ENCODE data around the gene PLD3. TPM values are rescaled to one million over a fixed set of nuclear protein-coding genes. Genes with fewer than 3 reads are reported as not detected.
"Not testable (repeated sequence)": the region's sequence is repeated elsewhere in the genome, so short reads cannot be mapped to it uniquely, and the experiment has no call there.

The PLD3 gene
- total RNA-seq, 1 experiment from 2014 or later: 352 TPM

GRCh38 chr19:40321566-40322270 is 26.8 kb upstream of the PLD3 start:
- peaks cover 11% of the 10 kb centered on the region for H3K36me3 ChIP-seq (replicated peaks; ENCODE audit: control insufficient read depth, insufficient read depth, low read length)
- no peak overlapping the region for H3K4me3 ChIP-seq (ENCODE audit: insufficient read depth, low read depth, low read length)
- H3K27me3 ChIP-seq (ENCODE audit: control insufficient read depth, insufficient read depth, low read length): no peaks in the 10 kb centered on the region
- peak; percentile 31 for DNase-seq

- peaks cover 11% of the 10 kb centered on the region for H3K36me3 ChIP-seq (replicated peaks; ENCODE audit: control insufficient read depth, insufficient read depth, low read length)
- DNase-seq: no peak
- H3K4me3 ChIP-seq (ENCODE audit: insufficient read depth, low read depth, low read length): no peak overlapping the region
- H3K27me3 ChIP-seq (ENCODE audit: control insufficient read depth, insufficient read depth, low read length): no peaks in the 10 kb centered on the region
Observed at GRCh38 chr19:40322271-40322610, 26.3 kb upstream of the PLD3 start.

GRCh38 chr19:40322951-40323615 is 25.4 kb upstream of the PLD3 start:
- H3K4me3 ChIP-seq (ENCODE audit: insufficient read depth, low read depth, low read length): no peak overlapping the region
- DNase-seq: no peak
- no peaks in the 10 kb centered on the region for H3K27me3 ChIP-seq (ENCODE audit: control insufficient read depth, insufficient read depth, low read length)
- peaks cover 14% of the 10 kb centered on the region for H3K36me3 ChIP-seq (replicated peaks; ENCODE audit: control insufficient read depth, insufficient read depth, low read length)

DNA sequence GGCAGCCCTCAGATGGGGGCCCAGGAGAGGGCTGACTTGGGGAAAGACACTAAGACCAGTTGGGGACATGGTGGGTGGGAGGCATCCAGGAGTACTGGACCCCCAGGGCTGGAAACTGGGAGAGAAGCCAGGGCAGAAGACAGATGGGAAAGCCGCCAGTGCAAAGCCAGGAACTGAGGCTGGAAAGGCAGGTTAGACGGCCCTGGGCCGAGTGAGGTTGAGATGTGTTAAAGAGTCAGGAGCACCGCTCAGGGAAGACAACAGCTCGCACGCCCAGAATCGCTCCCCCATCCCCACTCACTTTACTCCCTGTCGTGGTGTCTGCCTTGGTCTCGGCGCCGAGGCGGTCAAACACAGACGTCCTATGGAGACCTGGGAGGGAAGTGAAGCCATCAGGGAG is 24.8 kb upstream of the PLD3 start:
- no peaks in the 10 kb centered on the region for H3K27me3 ChIP-seq (ENCODE audit: control insufficient read depth, insufficient read depth, low read length)

GRCh38 chr19:40326201-40326600 is 22.3 kb upstream of the PLD3 start:
- peaks cover 25% of the 10 kb centered on the region for H3K36me3 ChIP-seq (replicated peaks; ENCODE audit: control insufficient read depth, insufficient read depth, low read length)
- H3K27me3 ChIP-seq (ENCODE audit: control insufficient read depth, insufficient read depth, low read length): no peaks in the 10 kb centered on the region
- no peak overlapping the region for H3K4me3 ChIP-seq (ENCODE audit: insufficient read depth, low read depth, low read length)
- no peak for DNase-seq

More for the DNA sequence above, 24.8 kb upstream of the PLD3 start:
- no peak for DNase-seq
- Histone ChIP-seq H3K36me3 (replicated peaks; ENCODE audit: control insufficient read depth, insufficient read depth, low read length) (peaks cover 18% of the 10 kb centered on the region), H3K4me3 (ENCODE audit: insufficient read depth, low read depth, low read length) (no peak overlapping the region)

GRCh38 chr19:40331052-40331451 is 17.4 kb upstream of the PLD3 start:
- Histone ChIP-seq H3K36me3 (replicated peaks; ENCODE audit: control insufficient read depth, insufficient read depth, low read length) (peaks cover 25% of the 10 kb centered on the region), H3K27me3 (ENCODE audit: control insufficient read depth, insufficient read depth, low read length) (no peaks in the 10 kb centered on the region), H3K4me3 (ENCODE audit: insufficient read depth, low read depth, low read length) (no peak overlapping the region)
- no peak for DNase-seq

GRCh38 chr19:40332669-40333068 is 15.8 kb upstream of the PLD3 start:
- no peak for DNase-seq

DNA sequence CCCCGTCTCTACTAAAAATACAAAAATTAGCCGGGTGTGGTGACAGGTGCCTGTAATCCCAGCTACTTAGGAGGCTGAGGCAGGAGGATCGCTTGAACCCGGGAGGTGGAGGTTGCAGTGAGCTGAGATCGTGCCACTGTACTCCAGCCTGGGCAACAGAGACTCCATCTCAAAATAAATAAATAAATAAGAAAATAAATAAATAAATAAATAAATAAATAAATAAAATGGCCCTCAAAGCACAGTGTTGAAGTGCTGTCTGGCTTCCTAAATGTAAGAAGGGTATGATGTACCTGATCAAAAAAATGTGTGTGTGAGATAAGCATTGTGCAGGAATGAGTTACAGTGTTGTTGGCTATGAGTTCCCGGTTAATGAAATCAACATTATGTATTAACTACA is 15.4 kb upstream of the PLD3 start:
- not testable (repeated sequence) for DNase-seq; H3K27me3 ChIP-seq (ENCODE audit: control insufficient read depth, insufficient read depth, low read length)
- peaks cover 17% of the 10 kb centered on the region for H3K36me3 ChIP-seq (replicated peaks; ENCODE audit: control insufficient read depth, insufficient read depth, low read length)

More at GRCh38 chr19:40332669-40333068, 15.8 kb upstream of the PLD3 start:
- Histone ChIP-seq H3K4me3 (ENCODE audit: insufficient read depth, low read depth, low read length) (no peak overlapping the region), H3K27me3 (ENCODE audit: control insufficient read depth, insufficient read depth, low read length) (no peaks in the 10 kb centered on the region), H3K36me3 (replicated peaks; ENCODE audit: control insufficient read depth, insufficient read depth, low read length) (peaks cover 21% of the 10 kb centered on the region)

GRCh38 chr19:40335101-40335500 is 13.4 kb upstream of the PLD3 start:
- no peak overlapping the region for H3K4me3 ChIP-seq (ENCODE audit: insufficient read depth, low read depth, low read length)
- no peak for DNase-seq
- peaks cover 10% of the 10 kb centered on the region for H3K36me3 ChIP-seq (replicated peaks; ENCODE audit: control insufficient read depth, insufficient read depth, low read length)
- no peaks in the 10 kb centered on the region for H3K27me3 ChIP-seq (ENCODE audit: control insufficient read depth, insufficient read depth, low read length)

More for the DNA sequence above, 15.4 kb upstream of the PLD3 start:
- H3K4me3 ChIP-seq (ENCODE audit: insufficient read depth, low read depth, low read length): not testable (repeated sequence)

GRCh38 chr19:40335855-40336600 is 12.5 kb upstream of the PLD3 start:
- no peaks in the 10 kb centered on the region for H3K27me3 ChIP-seq (ENCODE audit: control insufficient read depth, insufficient read depth, low read length)
- no peak for DNase-seq
- H3K36me3 ChIP-seq (replicated peaks; ENCODE audit: control insufficient read depth, insufficient read depth, low read length): peaks cover 7% of the 10 kb centered on the region
- no peak overlapping the region for H3K4me3 ChIP-seq (ENCODE audit: insufficient read depth, low read depth, low read length)

- no peak for DNase-seq
Observed at GRCh38 chr19:40336601-40336900, 11.9 kb upstream of the PLD3 start.

DNA sequence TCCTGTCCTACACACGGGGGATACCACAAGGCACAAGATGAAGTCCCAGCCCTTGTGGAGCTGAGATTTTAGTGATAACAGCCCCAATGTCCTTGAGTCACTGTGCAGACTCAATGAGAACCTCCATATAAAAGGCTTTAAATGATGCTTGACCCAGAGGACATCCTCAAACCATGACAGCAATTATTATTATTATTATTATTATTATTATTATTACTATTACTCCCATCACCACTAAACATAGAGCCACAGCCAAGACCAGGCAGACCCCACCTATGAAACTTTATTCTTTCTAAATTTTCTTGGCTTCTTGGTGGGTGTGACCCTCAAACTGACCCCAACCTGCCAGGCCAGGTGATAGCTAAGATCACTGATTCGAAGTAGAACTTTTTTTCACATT is 11.4 kb upstream of the PLD3 start:
- DNase-seq: no peak
- Histone ChIP-seq H3K4me3 (ENCODE audit: insufficient read depth, low read depth, low read length) (no peak overlapping the region), H3K27me3 (ENCODE audit: control insufficient read depth, insufficient read depth, low read length) (no peaks in the 10 kb centered on the region)

More at GRCh38 chr19:40336601-40336900, 11.9 kb upstream of the PLD3 start:
- no peak overlapping the region for H3K4me3 ChIP-seq (ENCODE audit: insufficient read depth, low read depth, low read length)
- H3K27me3 ChIP-seq (ENCODE audit: control insufficient read depth, insufficient read depth, low read length): no peaks in the 10 kb centered on the region
- H3K36me3 ChIP-seq (replicated peaks; ENCODE audit: control insufficient read depth, insufficient read depth, low read length): peaks cover 6% of the 10 kb centered on the region

GRCh38 chr19:40337594-40337993 is 10.9 kb upstream of the PLD3 start:
- Histone ChIP-seq H3K27me3 (ENCODE audit: control insufficient read depth, insufficient read depth, low read length) (no peaks in the 10 kb centered on the region), H3K4me3 (ENCODE audit: insufficient read depth, low read depth, low read length) (no peak overlapping the region), H3K36me3 (replicated peaks; ENCODE audit: control insufficient read depth, insufficient read depth, low read length) (peaks cover 5% of the 10 kb centered on the region)
- DNase-seq: no peak

More for the DNA sequence above, 11.4 kb upstream of the PLD3 start:
- peaks cover 5% of the 10 kb centered on the region for H3K36me3 ChIP-seq (replicated peaks; ENCODE audit: control insufficient read depth, insufficient read depth, low read length)

- no peak overlapping the region for H3K4me3 ChIP-seq (ENCODE audit: insufficient read depth, low read depth, low read length)
- peaks cover 3% of the 10 kb centered on the region for H3K36me3 ChIP-seq (replicated peaks; ENCODE audit: control insufficient read depth, insufficient read depth, low read length)
- no peak for DNase-seq
- no peaks in the 10 kb centered on the region for H3K27me3 ChIP-seq (ENCODE audit: control insufficient read depth, insufficient read depth, low read length)
Observed at GRCh38 chr19:40339018-40339728, 9.3 kb upstream of the PLD3 start.

Data from H7 (cell line).